GM19328 (cell line): ENCODE results near the gene FBXL12.
"Not testable (repeated sequence)": the region's sequence is repeated elsewhere in the genome, so short reads cannot be mapped to it uniquely, and the experiment has no call there.

Experiments
- ATAC-seq: cut with Tn5 transposase; IDR thresholded peaks from one replicate; pipeline ENCODE4 v1.9.1; 2021; ENCODE audit warnings: mild to moderate bottlenecking, moderate library complexity; ENCODE audit not compliant: unreplicated experiment

FBXL12 gene

GRCh38 chr19:9818734-9819595 is at the start of gene FBXL12:
Gene FBXL12, minus strand, starts transcription at chr19:9819079. Its CDS starts 266 bp downstream, at chr19:9818813.
- peak; percentile 83 for ATAC-seq

- no peak for ATAC-seq
Observed at GRCh38 chr19:9865732-9866501, 47.0 kb upstream of the FBXL12 start.

- ATAC-seq = no peak
Observed at GRCh38 chr19:9863759-9864158, 44.9 kb upstream of the FBXL12 start.

- no peak for ATAC-seq
Observed at GRCh38 chr19:9862938-9863337, 44.1 kb upstream of the FBXL12 start.

GRCh38 chr19:9861503-9861902 is 42.6 kb upstream of the FBXL12 start:
- ATAC-seq = no peak

- ATAC-seq = no peak
Observed at GRCh38 chr19:9860407-9860806, 41.5 kb upstream of the FBXL12 start.

GRCh38 chr19:9858766-9859165 is 39.9 kb upstream of the FBXL12 start:
- no peak for ATAC-seq

GRCh38 chr19:9857920-9858746 is 39.3 kb upstream of the FBXL12 start:
- no peak for ATAC-seq

- no peak for ATAC-seq
Observed at GRCh38 chr19:9857076-9857721, 38.3 kb upstream of the FBXL12 start.

- no peak for ATAC-seq
Observed at GRCh38 chr19:9856609-9857008, 37.7 kb upstream of the FBXL12 start.

GRCh38 chr19:9854282-9854846 is 35.5 kb upstream of the FBXL12 start:
- ATAC-seq = no peak

- no peak for ATAC-seq
Observed at GRCh38 chr19:9850235-9850959, 31.5 kb upstream of the FBXL12 start.

- ATAC-seq = no peak
Observed at GRCh38 chr19:9849791-9850190, 30.9 kb upstream of the FBXL12 start.

GRCh38 chr19:9848762-9849161 is 29.9 kb upstream of the FBXL12 start:
- no peak for ATAC-seq

- no peak for ATAC-seq
Observed at GRCh38 chr19:9848060-9848459, 29.2 kb upstream of the FBXL12 start.

- ATAC-seq = no peak
Observed at GRCh38 chr19:9847087-9847671, 28.3 kb upstream of the FBXL12 start.

- ATAC-seq = not testable (repeated sequence)
Observed at GRCh38 chr19:9843626-9844273, 24.9 kb upstream of the FBXL12 start.

- no peak for ATAC-seq
Observed at GRCh38 chr19:9842834-9843625, 24.2 kb upstream of the FBXL12 start.
